NB4 (cell line): ENCODE data around the gene SPRR2D.

ENCODE experiments used
- MYC ChIP-seq: IDR thresholded peaks from 2 replicates; pipeline ENCODE4 v1.6.1; 2011; ENCODE audit warnings: low read depth, low read length
- POLR2A ChIP-seq: IDR thresholded peaks from 2 replicates; pipeline ENCODE4 v1.6.1; 2011; ENCODE audit warnings: mild to moderate bottlenecking; ENCODE audit not compliant: insufficient read length; ENCODE audit errors: extremely low read depth
- TF ChIP-seq, protein P1 (sequence below): IDR thresholded peaks from one replicate; pipeline ENCODE4 v1.5.1; 2012; ENCODE audit warnings: low read depth, low read length
- TF ChIP-seq, protein P2 (sequence below): IDR thresholded peaks from 2 replicates; pipeline ENCODE4 v1.6.1; 2011; ENCODE audit warnings: low read depth, low read length

DNA sequence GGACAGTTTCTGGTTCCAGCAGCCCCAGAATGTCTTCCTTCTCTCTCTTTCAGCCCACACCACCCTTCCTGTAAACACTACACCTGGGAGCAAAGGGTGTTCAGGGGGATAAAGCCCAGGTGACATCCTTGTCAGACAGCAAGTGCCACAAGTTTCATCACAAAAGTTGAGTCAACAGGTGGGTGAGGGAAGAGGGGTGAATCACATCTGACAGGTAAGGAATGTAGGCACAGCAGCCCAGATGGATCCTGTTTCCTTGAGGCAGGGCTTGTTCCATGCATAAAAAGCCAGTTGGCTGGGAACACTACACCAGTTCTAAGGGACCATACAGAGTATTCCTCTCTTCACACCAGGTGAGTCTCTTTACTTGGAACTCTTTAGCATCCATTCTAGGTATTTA, 10.0 kb downstream of the SPRR2D start, which contains the start of gene SPRR1B:
- TF ChIP-seq, protein P1, sequence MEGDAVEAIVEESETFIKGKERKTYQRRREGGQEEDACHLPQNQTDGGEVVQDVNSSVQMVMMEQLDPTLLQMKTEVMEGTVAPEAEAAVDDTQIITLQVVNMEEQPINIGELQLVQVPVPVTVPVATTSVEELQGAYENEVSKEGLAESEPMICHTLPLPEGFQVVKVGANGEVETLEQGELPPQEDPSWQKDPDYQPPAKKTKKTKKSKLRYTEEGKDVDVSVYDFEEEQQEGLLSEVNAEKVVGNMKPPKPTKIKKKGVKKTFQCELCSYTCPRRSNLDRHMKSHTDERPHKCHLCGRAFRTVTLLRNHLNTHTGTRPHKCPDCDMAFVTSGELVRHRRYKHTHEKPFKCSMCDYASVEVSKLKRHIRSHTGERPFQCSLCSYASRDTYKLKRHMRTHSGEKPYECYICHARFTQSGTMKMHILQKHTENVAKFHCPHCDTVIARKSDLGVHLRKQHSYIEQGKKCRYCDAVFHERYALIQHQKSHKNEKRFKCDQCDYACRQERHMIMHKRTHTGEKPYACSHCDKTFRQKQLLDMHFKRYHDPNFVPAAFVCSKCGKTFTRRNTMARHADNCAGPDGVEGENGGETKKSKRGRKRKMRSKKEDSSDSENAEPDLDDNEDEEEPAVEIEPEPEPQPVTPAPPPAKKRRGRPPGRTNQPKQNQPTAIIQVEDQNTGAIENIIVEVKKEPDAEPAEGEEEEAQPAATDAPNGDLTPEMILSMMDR, result no peak
- no peak for TF ChIP-seq POLR2A
- TF ChIP-seq, protein P2, sequence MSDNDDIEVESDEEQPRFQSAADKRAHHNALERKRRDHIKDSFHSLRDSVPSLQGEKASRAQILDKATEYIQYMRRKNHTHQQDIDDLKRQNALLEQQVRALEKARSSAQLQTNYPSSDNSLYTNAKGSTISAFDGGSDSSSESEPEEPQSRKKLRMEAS, result no peak
- TF ChIP-seq MYC, result no peak
